DOHH2 (cell line): ENCODE data around the gene FAM9C.

Experiments
- CTCF ChIP-seq: fragments of 200-600 bp; sonication (generic); IDR thresholded peaks from one replicate; pipeline ENCODE4 v1.5.1; 2014; ENCODE audit warnings: antibody characterized with exemption, mild to moderate bottlenecking, low read depth, low read length; ENCODE audit not compliant: poor library complexity, severe bottlenecking
- EZH2phosphoT487 ChIP-seq: fragments of 200-600 bp; sonication (generic); IDR thresholded peaks from 2 replicates; pipeline ENCODE4 v1.6.1; 2017; ENCODE audit warnings: borderline replicate concordance, mild to moderate bottlenecking, antibody characterized with exemption, low read length, moderate library complexity, mixed read lengths

GRCh38 chrX:13077168-13077567 is 32.7 kb upstream of the FAM9C start:
- TF ChIP-seq CTCF (no peak), EZH2phosphoT487 (no peak)
